Astrocyte of the spinal cord (primary cell): ENCODE results near the gene SLC28A1.

Source experiments
- DNase-seq: peaks from one replicate; pipeline ENCODE4 v3.0.0; 2011; ENCODE audit warnings: low read depth, low spot score
- H3K4me3 ChIP-seq: 2 replicates; pipeline ENCODE4 v1.5.1; 2011; ENCODE audit warnings: low read depth, mild to moderate bottlenecking, low read length, moderate library complexity
- in situ Hi-C: cut with HindIII; loops from 2 replicates; pipeline ENCODE4 v1.10.0; 2017; ENCODE audit warnings: low sequenced_read_pairs
- TF ChIP-seq, protein P1 (sequence below): IDR thresholded peaks from 2 replicates; pipeline ENCODE4 v1.5.1; 2012; ENCODE audit warnings: low read depth, mild to moderate bottlenecking, low read length, inconsistent platforms

Gene SLC28A1

DNA sequence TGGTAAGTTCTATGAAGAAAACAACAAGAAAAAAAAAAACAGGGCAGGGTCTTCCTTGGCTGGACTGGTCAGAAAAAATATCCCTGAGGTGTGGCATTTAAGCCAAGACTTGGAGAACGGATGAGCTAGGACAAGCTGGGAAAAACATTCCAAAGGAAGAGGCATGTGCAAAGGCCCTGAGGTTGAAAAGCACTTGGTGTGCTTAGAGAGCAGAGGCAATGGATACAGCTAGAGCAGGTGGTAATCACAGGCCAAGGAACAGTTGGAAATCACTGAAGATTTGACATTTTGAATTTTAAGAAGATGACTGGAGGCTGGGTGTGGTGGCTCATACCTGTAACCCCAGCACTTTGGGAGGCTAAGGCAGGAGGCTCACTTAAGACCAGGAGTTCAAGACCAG, 54.3 kb downstream of the SLC28A1 start:
- TF ChIP-seq, protein P1, sequence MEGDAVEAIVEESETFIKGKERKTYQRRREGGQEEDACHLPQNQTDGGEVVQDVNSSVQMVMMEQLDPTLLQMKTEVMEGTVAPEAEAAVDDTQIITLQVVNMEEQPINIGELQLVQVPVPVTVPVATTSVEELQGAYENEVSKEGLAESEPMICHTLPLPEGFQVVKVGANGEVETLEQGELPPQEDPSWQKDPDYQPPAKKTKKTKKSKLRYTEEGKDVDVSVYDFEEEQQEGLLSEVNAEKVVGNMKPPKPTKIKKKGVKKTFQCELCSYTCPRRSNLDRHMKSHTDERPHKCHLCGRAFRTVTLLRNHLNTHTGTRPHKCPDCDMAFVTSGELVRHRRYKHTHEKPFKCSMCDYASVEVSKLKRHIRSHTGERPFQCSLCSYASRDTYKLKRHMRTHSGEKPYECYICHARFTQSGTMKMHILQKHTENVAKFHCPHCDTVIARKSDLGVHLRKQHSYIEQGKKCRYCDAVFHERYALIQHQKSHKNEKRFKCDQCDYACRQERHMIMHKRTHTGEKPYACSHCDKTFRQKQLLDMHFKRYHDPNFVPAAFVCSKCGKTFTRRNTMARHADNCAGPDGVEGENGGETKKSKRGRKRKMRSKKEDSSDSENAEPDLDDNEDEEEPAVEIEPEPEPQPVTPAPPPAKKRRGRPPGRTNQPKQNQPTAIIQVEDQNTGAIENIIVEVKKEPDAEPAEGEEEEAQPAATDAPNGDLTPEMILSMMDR: no peak
- H3K4me3 ChIP-seq: no peak overlapping the region
- in situ Hi-C loops: no loop called here
- DNase-seq: no peak

DNA sequence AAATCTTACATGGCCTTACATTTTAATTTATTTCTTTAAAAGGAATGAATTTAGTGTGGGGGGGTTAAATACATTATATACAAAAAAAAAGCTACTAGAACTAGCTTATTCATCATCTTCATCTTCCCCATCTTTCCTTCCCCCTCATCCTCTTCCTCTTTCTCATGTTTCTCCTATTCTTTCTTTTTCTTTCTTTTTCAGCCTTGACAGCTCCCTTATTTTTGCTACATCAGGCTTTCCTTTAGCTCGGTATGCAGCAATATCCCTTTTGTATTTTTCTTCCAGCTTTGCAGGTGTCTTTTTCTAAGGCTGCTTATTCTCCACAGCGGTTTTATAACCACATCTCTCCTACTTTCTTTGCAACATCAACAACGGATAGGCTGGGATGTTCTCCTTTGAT, 55.9 kb downstream of the SLC28A1 start:
- DNase-seq: no peak
- no peak overlapping the region for H3K4me3 ChIP-seq
- in situ Hi-C loops: no loop called here
- TF ChIP-seq, protein P1: no peak

DNA sequence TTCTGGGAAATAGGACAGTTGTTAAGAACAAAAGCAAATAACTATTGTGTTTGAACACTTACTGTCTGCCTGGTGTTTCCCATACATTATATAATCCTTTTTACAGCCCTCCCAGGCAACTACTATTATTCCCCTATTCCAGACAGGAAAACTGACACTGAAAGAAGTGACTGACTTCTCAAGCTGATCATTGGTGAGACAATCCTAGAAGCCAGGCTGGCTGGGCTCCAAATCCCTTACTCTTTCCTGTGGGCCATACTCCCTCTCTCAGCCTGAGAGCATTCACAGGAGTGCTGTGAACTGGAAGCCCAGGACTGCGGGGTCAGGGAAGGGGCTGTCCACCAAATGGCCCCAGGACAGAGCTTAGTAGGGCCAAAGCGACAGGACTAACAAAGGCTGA, 58.0 kb downstream of the SLC28A1 start:
- no peak for DNase-seq
- in situ Hi-C loops: no loop called here
- TF ChIP-seq, protein P1: no peak
- H3K4me3 ChIP-seq: no peak overlapping the region

DNA sequence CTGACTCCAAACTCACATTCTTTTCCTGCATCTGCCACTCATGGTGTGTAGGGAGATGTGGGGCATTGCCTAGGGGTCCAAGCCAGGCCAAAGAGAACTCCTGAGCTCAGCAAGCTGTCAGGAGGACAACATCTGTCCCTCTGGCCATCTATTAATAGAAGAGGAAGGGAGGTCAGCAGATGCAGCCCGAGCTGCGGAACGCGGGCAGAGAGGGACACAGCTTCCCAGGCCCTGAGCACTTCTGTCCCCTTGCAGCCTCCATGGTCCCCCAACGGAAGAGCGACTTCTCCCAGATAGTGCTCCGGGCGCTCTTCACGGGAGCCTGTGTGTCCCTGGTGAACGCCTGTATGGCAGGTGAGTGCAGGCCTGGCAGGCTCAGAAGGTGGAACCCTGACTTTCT, 59.8 kb downstream of the SLC28A1 start:
- H3K4me3 ChIP-seq: no peak overlapping the region
- TF ChIP-seq, protein P1: no peak
- DNase-seq: no peak
- in situ Hi-C loops: no loop called here

DNA sequence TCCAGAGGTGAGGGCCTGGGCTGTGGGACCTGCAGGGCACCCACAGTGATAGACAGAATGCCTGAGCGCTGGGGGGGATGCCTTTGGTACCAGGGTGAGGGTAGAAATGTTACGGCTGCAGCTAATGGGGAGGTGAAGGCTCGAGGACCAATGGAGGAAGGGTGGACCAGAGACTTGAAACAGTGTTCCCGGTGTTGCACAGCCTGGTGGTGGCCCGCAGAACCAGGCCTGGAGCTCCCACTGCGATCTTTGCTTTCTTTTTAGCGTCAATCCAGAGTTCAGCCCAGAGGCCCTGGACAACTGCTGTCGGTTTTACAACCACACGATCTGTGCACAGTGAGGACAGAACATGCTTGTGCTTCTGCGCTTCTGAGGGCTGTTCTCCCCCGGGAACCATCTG, 60.4 kb downstream of the SLC28A1 start:
- TF ChIP-seq, protein P1: no peak
- in situ Hi-C loops: no loop called here
- no peak overlapping the region for H3K4me3 ChIP-seq
- DNase-seq: no peak

DNA sequence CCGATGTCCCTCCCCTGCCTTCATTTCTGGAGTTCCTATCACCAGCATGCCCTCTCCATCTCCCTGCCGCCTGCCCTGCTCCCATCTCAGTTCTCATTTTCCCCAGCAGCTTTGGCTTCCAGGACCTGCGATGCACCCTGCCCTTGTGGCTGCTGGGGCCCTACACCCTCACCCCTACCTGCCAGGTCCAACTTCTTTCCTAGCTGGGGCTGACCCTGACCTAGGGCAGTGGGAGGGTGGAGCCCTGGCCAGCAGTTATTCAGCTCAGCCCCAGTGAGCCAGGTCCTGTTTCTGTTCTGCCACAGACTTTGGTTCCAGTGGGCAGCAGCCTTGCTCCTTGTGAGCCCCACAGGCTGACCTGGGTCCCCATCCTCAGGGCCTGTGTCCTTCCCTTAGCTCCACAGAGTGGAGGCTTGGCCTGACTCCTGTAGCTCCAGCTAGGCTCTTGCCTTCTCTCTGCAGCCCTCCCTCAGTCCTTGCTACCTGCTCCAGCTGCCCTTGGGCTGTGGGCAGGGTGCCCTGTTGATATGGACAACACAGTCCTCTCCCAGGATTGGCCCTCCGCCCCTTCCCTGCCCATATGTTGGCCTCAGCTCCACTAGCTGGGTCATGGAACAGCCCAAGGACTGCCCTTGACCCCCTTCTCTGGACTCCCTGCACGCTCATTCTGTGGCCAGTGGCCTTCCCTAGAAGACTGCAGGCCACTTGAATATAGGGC, 62.5 kb downstream of the SLC28A1 start:
- in situ Hi-C loops: no loop called here
- TF ChIP-seq, protein P1: no peak
- no peak overlapping the region for H3K4me3 ChIP-seq

More for the DNA sequence above, 62.5 kb downstream of the SLC28A1 start:
- no peak for DNase-seq
